Left colon (tissue), 2 donors: ENCODE results near the gene BEX2. TPM values are rescaled to one million over a fixed set of nuclear protein-coding genes. Genes with fewer than 3 reads are reported as not detected.
"Not testable (repeated sequence)": the region's sequence is repeated elsewhere in the genome, so short reads cannot be mapped to it uniquely, and the experiment has no call there.

Experiments used
- ATAC-seq: fragments of 200-7000 bp; cut with Tn5 transposase; one replicate; pipeline ENCODE4 v1.9.1; 2020; ENCODE audit warnings: mild to moderate bottlenecking, moderate library complexity
- DNase-seq, 2 donors: peaks; one replicate each; pipeline ENCODE4 v3.0.0-alpha.2; 2020
- intact Hi-C, 2 donors: fragments of 100-400 bp; cut with DNase I in 1 of 2; cut with micrococcal nuclease in 1 of 2; formaldehyde crosslinking; loops; one replicate each; pipeline versions ENCODE4 v1.11.2 to v1.14.0; 2022; cut with DNase I, micrococcal nuclease
- long read RNA-seq: library from polyadenylated mRNA; unstranded; transcript quantifications from one replicate; pipeline ENCODE4 v2.0.0, GENCODE V29; 2021
- total RNA-seq, 2 donors: library from RNA; stranded (reverse); fragmentation: NEBNext Ultra II Directional; extraction: Animal tissue kit (Norgen Biotek cat#: 25700); gene quantifications; one replicate each; pipeline ENCODE4 v1.2.1, GENCODE V29; 2021
- donor health status: DM: no; HTN: no; CAD: no.
- donor health status: DM: yes; HTN: yes; CAD: no.

BEX2 gene
- 1 to 10 TPM; 5.1 to 7.8 TPM for total RNA-seq
- long read RNA-seq, partial matches to known transcripts: 0 of 2 reads
- long read RNA-seq, other reads (novel, unspliced or antisense): 0 of 2 reads

DNA sequence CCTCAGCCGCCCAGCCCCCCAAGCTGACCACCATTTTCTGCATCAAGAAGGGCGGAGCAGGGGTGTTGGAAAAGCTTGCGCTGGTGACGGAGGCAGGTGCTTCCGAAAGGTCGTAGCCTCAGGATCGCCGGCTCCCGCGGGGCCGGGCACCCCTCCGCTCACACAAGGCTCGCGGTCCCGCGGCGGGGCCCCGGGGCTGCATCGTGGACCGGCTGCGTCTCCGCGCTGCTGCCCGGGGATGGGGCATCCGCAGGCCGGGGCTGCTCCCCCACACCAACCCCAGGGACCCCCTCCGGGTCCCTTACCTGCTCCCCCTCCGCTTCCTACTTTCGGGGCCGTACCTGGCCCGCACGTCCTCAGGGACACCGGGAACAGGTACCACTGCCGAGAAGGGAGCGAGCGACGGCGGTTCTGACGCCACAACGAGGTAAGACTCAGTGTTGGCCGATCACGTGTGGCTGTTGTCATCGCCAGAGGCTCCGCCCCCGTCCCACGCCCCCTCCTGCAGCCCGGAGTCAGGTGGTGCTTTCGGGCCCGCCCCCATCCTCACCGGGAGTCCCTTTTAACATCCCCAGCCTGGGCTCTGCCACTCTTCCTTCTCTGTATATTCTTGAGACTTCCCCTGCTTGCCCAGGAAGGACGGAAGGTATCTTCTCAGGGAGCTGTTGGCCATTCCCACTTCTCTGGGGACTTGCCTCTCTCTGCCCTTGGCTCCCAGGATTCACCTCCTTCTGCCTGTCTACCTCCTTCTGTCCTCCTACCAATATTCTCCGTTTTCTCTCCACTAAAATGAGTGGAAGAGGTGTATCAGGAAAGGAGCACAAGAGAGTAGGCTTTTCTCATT, at the start of gene BEX2:
Gene BEX2, minus strand, starts transcription at position 436 of the 844 bp plus-strand sequence. CDS start 1,014 bp downstream, outside the sequence.
- ATAC-seq (peak; percentile 100), DNase-seq (peak; percentile 84 to 85)
- intact Hi-C loops: no loop called here

DNA sequence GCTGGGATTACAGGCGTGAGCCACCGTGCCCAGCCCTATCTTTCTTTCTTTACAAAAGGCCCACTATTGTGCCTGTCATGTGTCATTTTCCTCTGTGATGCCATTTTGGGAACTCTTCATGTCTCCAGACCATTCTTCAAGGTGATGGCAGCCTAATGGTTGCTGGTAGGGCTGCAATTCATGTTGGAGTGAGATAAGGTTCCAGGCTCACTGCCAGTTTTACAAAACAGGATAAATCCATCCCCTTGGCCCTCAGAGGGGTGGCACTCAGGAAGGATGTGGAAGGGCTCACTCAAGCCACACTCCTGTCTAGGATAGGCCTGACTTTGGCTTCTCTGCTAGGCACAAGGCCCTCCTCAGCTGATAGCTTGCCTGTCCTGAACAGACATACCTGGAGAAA, 49.3 kb upstream of the BEX2 start:
- intact Hi-C loops: no loop called here
- no peak for ATAC-seq

DNA sequence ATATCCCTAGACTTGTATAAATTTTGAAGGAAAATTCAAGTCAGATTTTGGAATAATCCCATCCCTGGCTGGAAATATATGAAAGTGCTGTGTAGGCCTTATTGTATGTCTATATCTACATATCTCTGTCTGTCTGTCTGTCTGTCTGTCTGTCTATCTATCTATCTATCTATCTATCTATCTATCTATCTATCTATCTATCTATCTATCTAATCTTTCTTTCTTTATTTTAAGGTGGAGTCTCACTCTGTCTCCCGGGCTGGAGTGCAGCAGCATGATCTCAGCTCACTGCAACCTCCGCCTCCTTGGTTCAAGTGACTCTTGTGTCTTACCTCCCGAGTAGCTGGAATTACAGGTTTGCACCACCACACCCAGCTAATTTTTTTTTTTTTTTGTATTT, 48.8 kb upstream of the BEX2 start:
- DNase-seq, ATAC-seq, intact Hi-C loops: not testable (repeated sequence)

More for the DNA sequence above, 49.3 kb upstream of the BEX2 start:
- DNase-seq: no peak

DNA sequence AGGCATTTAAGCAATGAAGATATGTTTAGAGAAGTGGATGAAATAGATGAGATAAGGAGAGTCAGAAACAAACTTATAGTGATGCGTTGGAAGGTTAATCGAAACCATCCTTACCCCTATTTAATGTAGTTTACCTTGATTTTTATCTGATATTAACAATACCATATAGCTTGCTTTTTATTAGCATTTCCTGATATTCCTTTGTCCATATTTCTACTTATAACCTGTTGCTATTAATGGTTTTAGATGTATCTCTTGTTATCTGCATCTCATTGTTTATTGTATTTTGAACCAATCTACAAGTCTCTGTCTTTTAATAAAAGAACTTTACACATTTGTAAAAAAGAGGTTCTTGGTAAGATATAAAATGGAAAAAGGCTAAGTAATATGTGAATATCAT, 47.1 kb upstream of the BEX2 start:
- no peak for ATAC-seq
- intact Hi-C loops: no loop called here
- no peak for DNase-seq

DNA sequence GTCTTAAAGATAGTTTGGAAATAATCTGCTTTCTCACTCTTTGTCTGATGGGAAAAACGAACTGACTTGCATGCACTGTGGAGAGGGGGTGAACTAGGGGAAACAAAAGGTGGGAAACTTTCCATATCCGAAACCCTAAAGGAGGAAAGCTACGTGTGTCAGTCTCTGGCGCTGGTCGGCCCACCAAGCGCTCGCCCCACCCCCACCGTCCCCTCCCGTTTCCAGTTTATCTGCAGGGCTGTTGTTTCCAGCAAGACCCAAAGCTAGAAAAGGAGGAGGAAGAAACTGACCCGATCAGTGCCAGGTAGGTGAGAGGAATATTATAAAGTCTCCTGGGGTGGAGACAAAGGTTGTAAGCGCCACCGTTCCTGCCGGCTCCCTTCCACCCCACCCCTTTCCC, 46.1 kb upstream of the BEX2 start:
- peak in 1 of 2 donors; percentile 48 for DNase-seq
- intact Hi-C loops: no loop called here
- ATAC-seq: peak; percentile 88

DNA sequence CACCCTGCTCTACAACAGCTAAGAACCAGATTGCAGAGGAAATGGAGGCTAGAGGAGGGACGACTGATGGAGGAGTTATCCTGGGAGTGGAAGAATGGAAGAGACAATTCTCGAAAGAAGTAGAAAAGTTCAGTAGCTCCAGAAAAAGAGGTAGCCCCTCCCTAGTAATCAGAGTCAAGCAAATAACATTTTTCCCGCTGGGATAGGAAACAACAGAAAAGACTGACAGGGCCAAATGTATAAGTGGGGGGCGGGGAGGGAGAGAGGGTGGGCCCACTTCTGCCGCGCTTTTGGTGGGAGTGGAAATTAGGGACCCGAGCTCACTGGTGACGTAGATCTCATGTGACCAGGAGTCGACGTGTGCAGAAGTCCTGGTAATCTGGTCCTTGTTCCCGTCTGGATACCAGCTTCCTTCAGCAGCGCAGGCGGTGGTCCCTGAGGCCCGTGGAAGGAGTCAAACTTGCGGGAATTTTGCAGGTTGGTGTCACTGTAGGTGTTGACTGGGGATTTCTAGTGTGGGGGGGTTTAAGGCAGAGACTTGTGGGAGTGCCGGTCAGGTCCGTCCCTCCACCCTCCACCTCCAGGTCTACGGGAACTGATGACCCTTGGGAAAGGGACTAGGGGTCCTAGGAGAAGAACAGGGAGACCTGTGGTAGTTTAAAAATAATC, 45.5 kb upstream of the BEX2 start, which contains the start of gene TCEAL9:
Gene TCEAL9, plus strand, starts transcription at position 377 of the 669 bp plus-strand sequence. CDS start 1,179 bp downstream, outside the sequence.
- ATAC-seq: peak; percentile 85
- DNase-seq: peak; percentile 59 to 62
- intact Hi-C loops: no loop called here

DNA sequence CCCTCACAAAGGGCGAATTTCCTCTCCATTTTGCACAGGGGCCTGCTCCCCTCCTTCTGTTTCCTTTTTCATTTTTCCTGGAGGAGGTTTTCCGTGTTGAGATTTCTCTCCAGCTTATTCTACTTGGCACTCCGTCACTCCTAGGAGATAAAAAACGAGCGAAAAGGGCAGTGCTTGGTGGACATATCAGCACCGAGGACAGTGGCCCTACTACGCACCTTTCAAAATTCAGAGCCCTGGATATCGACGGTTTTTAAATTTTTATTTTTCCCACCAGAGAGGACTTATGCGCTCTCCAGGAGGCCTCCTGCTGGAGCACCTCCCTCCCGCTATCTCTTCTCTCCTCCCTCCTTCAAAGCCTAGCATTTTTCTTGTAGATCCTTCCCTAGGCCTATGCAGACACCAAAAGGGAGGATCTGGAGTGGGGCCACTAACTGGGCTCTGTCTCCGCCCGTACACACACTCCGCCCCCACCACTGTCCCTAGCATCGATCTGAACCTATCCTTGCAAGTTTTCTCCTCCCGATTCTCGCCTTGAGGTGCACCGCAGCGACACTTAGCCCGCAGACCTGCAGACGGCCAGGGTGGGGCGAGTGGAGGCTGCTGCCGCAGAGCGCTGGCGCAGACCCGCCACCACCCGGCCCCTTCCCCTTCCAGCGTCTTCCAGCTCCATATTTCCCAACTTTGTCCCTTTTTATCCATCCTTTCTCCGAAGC, 37.0 kb upstream of the BEX2 start:
- ATAC-seq (no peak), DNase-seq (no peak)
- intact Hi-C loops: no loop called here

DNA sequence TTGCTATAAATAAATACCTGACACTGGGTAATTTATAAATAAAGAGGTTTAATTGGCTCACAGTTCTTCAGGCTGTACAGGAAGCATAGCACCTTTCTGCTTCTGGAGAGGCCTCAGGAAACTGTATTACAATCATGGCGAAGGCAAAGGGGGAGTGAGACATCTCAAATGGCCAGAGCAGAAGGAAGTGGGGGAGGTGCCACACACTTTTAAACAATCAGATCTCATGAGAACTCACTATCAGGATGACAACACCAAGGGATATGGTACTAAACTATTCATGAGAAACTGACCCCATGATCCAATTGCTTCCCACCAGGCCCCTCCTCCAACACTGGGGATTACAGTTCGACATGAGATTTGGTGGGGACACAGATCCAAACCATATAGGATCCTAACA, 33.8 kb upstream of the BEX2 start:
- no peak for DNase-seq
- ATAC-seq: no peak
- intact Hi-C loops: no loop called here

DNA sequence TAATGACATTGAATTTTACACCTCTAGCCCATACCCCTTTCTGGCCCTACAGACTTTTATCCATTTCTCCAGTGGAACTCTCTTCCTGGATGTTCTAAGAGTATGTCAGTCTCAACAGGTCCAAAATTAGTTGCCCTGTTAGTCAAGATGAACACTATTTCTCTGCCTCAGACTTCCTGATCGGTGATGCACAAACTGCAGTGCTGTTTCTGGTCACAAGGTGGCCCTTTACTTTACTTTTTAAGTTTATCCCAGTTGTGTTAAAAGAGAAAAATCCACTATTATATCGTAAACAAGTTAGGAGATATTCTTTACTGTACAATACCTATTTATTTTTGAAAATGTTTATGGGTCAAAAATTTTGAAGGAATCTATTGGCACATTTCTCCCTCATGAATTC, 32.3 kb upstream of the BEX2 start:
- ATAC-seq (peak; percentile 49), DNase-seq (peak in 1 of 2 donors; percentile 53)
- intact Hi-C loops: loop anchor here in 1 of 2 donors (2.0 kb wide), 1 partner anchor 122 kb away; no protein-coding TSS in a partner anchor

DNA sequence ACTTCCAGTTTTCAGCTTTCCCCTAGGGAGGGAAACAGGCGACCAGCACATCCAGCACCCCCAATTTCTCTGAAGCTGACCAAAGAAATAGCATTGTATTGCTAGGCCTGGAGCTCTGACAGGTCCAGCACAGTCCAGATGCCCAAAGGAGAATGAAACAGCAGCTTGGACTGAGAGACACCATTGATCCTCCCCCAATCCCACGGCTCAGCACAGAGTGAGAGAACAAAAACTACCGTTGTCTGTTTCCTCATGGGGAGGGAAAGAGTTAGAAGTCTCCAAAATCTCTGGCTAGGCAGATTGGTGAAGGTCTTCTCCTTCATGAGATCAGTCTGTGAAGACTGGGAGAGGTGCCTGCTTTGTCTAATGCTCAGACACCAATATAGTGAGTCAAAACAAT, 27.9 kb upstream of the BEX2 start:
- DNase-seq: no peak
- ATAC-seq: no peak
- intact Hi-C loops: no loop called here

DNA sequence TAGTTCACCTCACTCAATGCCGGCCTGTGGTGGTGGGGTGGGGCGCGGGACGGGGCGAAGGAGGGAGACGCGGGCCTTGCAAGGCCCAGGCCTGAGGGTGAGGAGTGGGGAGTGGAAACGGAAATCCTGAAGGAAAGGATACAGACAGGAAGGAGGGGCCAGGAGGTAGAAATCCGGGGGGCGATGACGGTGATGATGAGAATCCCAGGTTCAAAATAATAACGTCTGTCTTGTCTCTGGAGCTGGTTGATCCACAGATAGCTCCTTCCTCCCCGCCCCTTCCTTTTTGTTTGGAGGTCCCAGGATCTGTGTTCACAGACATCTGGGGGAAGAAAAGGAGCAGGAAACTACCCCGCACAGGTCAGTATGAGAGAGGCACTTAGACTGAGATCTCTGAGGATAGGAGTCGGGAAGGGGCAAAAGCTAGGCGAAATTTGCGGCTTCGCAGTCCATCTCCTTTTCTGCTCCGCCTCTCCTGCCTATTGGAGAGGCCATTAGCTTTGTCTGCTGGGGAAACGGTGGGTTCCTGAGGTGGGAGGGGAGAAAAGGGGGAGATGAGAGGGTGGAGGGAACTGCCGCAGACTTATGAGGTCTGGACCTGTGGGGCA, 20.0 kb upstream of the BEX2 start:
- DNase-seq: no peak
- intact Hi-C loops: no loop called here

DNA sequence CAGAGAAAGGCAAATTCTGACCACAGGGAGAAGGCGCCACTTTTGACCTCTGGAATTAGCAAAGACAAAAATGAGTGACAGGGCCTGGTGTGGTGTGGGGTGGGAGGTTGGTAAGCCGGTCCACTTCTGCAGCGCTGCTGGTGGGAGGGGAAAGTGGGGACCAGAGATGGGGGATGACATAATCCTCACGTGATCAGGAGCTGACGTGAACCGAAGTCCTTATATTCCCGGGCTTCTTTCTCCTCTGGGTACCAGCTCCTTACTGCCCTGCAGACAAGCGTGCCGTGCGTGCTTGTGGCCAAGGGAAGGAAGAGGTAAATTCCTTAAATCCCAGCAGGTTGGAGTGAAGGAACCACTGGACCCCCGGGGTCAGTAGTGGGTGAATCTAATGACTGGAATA, 19.2 kb upstream of the BEX2 start, which contains the start of gene TCEAL7:
Gene TCEAL7, plus strand, starts transcription at position 249 of the 400 bp plus-strand sequence. CDS start 1,165 bp downstream, outside the sequence.
- no peak for DNase-seq
- intact Hi-C loops: no loop called here
- ATAC-seq: no peak

More for the DNA sequence above, 20.0 kb upstream of the BEX2 start:
- no peak for ATAC-seq

DNA sequence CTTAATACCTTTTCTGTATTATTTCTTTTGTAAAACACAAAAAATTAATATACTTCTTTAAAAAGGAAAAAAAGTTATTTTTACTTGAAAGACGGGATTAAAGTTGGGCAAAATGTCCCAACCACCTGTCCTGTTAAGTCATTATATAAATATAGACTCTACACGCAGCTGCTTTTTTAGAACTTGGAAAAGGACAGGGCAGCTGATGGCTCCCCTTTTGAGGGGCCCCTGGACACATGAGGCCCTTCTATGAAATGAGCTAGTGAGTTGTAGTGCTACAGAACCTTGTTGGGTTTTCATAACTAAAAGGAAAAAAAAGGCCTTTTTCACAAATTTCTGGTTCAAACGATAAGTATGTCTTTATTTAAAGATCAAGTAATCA, 600 bp upstream of the BEX2 start:
- no peak for DNase-seq
- ATAC-seq: no peak
- intact Hi-C loops: no loop called here

DNA sequence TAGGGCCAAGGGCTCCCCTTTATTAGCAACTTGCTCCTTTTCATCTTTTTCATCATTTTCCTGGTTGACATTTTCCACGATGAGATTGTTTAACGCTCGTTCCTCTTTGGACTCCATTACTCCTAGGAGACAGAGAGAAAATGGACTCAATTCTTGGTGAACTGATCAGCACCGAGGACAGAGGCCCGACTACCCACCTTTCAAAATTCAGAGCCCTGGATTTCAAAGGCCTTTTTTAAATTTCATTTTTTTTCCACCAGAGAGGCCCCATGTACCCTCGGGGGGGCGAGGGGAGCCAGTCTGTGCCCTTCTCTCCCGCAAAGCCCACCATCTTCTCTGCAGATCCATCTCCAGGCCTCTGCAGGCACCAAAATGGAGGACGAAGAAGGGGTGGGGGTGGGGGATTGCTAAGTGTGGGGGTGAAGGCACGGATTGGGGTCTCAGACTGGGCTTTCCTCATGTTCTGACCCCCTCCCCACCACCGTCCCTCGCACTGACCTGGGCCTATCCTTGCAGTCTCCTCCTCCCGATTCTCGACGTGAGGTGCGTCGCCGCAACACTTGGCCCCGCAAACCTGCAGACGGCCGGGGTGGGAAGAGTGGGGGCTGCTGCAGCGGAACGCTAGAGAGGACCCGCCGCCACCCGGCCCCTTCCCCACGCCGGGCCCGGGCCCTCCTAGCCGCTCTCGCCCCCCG, 783 bp downstream of the BEX2 start:
- intact Hi-C loops: no loop called here
- DNase-seq (no peak), ATAC-seq (peak; percentile 16)

DNA sequence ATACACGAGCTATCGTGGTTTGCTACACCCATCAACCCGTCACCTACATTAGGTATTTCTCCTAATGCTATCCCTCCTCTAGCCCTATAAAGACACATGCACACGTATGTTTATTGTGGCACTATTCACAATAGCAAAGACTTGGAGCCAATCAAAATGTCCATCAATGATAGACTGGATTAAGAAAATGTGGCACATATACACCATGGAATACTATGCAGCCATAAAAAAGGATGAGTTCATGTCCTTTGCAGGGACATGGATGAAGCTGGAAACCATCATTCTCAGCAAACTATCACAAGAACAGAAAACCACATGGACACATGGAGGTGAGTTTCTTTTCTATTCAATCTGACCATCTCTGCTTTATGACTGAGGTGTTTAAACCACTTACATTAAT, 5.1 kb downstream of the BEX2 start:
- DNase-seq, intact Hi-C loops, ATAC-seq: not testable (repeated sequence)

DNA sequence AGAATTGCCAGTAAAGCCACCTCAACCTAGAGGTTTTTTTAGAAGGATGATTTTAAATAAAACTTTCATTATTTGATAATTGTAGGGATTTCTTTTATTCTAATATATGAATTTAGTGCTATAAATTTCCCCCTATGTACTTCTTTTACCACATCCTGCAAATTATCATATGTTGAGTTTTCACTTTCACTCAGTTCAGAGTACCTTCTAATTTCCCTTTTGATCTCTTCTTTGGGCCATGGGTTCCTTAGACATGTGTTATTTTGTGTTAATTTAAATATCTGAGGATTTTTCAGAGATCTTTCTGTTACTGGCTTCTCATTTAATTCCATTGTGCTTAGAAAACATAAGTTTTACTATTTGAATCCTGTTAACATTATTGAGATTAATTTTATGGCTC, 6.1 kb downstream of the BEX2 start:
- intact Hi-C loops: no loop called here
- DNase-seq (no peak), ATAC-seq (no peak)

DNA sequence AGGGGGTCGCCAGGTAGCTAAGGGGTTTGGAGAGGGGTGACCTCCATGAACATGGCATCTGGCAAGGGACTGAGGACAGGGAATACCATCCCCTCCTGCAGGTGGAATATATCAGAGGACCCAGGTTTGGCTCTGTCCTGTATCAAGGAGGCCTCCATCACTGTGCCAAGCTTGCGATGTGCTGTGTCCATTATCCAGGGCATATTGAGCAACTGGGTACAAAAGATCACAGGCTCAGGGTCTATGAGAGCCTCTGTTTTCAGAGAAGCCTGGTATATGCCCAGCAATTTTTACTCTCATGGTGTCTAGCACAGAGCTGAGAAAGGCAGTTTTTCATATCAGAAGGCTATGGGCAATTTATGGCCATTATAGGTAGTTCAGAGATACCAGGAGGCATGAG, 17.7 kb downstream of the BEX2 start:
- intact Hi-C loops: no loop called here
- no peak for DNase-seq
- ATAC-seq: no peak

DNA sequence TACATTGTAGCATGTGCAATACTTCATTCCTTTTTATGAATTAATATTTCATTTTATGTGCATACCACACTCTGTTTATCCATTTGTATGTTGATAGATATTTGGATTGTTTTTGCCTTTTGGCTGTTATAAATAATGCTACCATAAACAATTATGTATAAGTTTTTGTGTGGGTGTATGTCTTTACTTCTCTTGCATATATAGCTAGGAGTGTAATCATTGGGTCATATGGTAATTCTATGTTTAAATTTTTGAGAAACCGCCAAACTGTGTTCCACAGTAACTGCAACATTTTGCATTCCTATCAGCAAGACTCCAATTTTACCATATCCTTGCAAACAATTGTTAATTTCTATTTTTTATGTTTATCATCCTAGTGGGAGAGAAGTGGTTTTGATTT, 31.2 kb downstream of the BEX2 start:
- intact Hi-C loops: no loop called here
- ATAC-seq (no peak), DNase-seq (no peak)
